DMS 273 (cell line): ENCODE data around the gene CCDC102A.

Source experiments
- DNase-seq: peaks from one replicate; lab custom pipeline; 2025; ENCODE audit not compliant: unreplicated experiment; lab: John Stamatoyannopoulos, UW

Gene CCDC102A

GRCh38 chr16:57537581-57538234 is 1.3 kb upstream of the CCDC102A start:
- DNase-seq = no peak

- no peak for DNase-seq
These were observed 779 bp upstream of the CCDC102A start for GRCh38 chr16:57537194-57537505.

DNA sequence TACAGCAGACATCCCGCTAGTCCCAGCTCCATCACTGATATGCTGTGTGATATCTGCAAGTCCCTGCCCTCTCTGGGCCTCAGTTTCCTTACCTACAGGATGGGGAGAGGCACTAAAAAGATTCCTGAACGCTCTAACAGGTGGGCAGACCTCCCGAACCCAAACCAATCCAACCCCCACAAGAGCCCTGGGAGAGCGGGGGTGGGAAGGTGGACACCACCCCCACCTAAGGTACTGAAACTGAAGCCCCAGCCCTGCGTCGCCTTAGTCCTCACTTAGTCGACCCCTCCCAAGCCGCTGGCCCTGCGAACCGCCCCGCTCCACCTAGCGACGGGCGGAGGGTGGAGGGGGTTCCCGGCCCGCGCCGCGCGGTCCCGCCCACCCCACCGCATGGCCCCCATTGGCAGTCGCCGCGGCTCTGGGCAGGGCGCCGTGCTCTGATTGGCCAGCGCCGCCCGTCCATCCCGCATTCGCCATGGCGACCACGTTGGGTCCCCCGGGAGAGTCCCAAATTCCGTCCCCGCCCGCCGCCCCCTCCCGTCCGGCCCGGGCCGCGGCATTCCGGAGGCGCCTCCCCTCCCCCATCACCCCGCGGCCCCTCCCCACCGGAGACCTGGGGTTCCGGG is 578 bp downstream of the CCDC102A start:
- peak; percentile 97 for DNase-seq

- no peak for DNase-seq
These were observed 1.3 kb downstream of the CCDC102A start for GRCh38 chr16:57534881-57535658.

GRCh38 chr16:57534337-57534880 is 2.0 kb downstream of the CCDC102A start:
- no peak for DNase-seq

DNA sequence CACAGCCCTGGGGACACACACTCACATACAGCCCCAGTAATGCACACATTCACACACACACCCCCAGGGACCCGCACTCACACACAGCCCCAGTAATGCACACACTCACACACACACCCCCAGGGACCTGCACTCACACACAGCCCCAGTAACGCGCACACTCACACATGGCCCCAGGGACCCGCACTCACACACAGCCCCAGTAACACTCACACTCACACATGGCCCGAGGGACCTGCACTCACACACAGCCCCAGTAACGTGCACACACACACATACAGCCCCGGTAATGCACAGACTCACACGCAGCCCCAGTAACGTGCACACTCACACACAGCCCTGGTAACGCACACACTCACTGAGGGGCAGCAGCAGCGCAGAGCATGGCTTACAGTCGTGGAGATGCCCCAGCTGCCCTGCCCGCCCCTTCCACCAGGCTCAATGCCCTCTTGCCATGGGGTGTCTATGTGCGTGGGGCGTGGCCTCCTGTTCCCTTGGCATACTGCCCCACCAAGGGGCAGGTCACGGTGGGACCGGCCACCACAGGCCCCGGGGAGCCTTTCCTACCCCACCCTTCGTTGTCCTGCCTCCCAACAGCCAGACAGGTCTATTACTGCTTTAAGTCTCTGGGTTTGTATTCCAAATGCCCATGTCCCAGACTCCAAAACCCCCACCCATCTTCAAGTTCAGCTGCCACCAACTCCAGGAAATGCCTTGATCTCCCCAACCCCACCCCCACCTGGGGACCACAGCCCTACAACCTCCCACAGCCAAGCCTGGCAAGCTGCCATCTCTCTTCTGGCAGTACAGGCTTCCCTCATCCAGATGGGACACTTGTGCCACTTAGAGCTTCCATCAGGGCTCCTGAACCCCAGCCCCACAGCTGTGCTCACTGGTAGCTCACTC is 2.7 kb downstream of the CCDC102A start:
- DNase-seq = peak; percentile 72

GRCh38 chr16:57532266-57532625 is 4.1 kb downstream of the CCDC102A start:
- peak; percentile 52 for DNase-seq

- no peak for DNase-seq
These were observed 4.6 kb downstream of the CCDC102A start for GRCh38 chr16:57531635-57532265.

DNA sequence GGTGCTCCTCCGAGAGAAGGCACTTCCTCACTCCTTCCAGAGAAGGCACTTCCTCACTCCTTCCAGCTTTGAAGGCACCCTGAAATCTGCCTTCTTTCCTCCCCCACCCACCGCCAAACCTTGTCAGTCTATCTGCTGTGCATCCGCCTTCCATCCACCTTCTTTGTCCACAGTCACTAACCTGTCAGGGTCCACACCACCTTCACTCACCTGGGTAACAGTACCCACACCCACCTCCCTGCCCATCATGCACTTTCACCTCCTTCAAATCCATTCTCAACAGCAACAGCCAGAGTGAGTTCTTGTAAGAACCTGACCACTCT is 5.2 kb downstream of the CCDC102A start:
- no peak for DNase-seq

- no peak for DNase-seq
These were observed 5.7 kb downstream of the CCDC102A start for GRCh38 chr16:57530522-57531252.

- no peak for DNase-seq
These were observed 6.3 kb downstream of the CCDC102A start for GRCh38 chr16:57530104-57530521.

DNA sequence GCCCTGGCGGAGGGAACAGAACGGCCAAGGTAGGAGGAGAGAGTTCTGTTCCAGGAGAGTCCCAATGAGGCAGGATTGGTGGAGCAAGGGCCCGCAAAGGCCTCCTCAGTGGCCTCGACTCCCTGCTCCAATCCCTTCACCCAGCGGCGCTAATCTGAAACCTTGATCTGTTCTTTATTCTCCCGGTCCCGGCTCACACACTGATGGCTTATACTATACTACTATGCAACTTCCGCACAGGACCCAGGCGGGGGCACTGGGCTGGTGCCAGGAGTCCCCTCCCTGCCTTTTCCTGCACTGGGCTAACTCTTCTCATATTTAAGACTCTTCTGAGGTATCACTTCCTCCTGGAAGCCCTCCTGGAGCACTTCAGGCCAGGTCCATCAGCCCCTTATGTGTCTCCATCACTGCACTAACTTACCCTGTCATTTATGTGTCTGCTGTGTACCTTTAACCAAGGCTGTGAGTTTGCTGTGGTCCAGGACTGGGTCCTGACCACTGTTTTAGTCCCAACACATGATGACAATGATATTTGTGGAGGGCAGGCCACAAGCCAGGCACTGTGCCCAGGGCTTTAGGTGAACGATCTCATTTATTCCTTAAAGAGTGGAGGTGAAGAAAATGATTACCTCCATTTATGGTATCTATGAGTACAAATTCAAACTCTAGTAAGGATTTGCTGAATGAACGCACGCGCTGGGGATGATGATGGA is 6.8 kb downstream of the CCDC102A start:
- no peak for DNase-seq

DNA sequence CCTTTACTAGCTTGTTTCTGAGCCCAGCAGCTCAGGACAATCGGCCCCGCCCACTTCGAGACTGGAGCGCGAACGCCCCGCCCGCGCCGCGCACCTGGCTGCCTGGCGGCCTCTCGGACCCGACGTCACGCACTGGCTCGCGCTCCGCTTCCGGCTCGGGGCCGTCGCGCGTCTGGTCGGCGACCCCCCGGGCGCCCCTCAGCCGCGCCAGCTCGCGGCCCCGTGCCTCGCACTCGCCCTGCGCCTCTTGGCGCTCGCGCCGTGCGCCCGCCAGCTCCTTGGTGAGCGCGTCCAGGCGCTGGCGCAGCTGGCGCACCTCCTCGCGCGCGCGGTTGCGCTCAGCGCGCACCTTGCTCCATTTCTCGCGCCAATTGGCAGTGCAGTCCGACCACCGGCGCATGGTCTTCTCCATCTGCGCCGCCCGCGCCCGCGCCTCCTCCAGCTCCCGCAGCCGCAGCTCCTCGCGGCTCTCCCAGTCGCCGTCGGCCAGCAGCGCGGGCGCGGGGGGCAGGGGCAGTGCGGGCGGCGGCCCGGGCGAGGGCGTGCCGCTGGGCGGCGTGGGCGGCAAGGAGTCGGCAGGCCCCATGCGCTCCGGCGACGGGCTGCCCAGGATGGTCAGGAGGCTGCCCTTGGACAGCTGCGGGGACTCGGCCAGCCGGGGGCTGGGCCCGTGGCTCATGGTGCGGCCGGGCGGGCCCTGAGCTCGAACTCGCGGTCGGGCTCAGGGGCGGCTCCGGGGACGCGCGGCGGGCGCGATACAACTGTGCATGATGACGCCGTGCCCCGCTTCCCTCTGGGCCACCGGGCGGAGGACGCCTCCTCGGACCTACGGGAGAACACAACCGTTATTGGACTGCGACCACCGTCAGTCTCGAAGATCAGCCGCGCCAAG is 7.6 kb downstream of the CCDC102A start:
- no peak for DNase-seq

GRCh38 chr16:57527610-57528360 is 8.6 kb downstream of the CCDC102A start:
- no peak for DNase-seq

DNA sequence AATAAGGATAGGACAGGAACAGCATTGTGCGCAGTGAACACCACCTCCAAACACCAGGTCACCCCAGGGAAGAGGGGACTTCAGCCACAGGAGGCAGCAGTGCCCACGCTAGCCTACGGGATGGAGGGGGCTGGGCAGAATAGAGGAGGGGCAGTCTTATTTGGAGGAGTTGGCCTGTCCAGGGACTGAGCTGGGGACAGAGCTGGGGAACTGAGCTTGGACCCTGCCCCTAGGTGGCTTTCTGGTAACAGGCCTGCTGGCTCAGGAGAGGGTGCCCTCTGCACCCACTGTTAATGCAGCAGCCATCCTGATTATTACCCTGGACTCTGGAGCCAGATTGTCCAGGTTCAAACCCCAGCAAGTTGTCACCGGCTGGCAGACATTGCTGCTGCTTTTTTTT is 9.3 kb downstream of the CCDC102A start:
- no peak for DNase-seq

DNA sequence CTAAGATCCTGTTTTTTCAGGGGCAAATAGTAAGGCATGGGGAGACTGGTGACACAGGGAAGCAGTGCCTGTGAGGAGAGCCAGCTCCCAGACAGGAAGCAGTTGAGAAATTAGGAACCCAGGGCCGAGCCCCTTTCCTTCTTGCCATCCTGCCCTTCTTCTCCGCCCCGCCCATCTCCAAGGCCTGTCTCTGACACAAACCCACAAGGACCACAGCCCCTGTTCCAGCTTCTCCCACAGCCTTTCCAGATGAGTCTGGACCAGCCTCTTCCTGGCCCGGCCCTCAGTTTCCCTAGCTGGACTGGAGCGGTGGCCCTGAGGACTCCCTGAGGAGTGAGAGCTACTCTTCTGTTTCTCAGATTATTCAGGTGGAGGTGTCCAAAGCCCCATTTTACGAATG is 9.9 kb downstream of the CCDC102A start:
- DNase-seq = no peak

GRCh38 chr16:57525761-57526160 is 10.6 kb downstream of the CCDC102A start:
- DNase-seq = no peak

DNA sequence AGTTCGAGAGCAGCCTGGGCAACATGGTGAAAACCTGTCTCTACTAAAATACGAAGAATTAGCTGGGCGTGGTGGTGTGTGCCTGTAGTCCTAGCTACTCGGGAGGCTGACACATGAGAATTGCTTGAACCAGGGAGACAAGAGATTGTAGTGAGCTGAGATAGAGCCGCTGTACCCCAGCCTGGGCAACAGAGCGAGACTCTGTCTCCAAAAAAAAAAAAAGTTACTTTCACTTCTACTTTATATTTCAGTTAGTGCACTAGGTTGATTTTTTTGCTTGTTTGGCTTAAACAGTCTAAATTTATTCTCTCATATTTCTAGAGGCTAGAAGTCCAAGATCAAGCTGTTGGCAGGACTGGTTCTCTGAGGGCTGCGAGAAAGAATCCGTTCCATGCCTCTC is 13.4 kb downstream of the CCDC102A start:
- no peak for DNase-seq
